AG09319 (cell line): ENCODE data around the gene LRRC4C.

Source experiments
- DNase-seq: peaks from one replicate; pipeline ENCODE4 v3.0.0-alpha.2; 2010; ENCODE audit warnings: low read depth; ENCODE audit errors: extremely low read depth
- TF ChIP-seq, protein P1 (sequence below): IDR thresholded peaks from 2 replicates; pipeline ENCODE4 v1.5.1; 2011; ENCODE audit warnings: low read depth, mild to moderate bottlenecking, inconsistent platforms, low read length, moderate library complexity

The LRRC4C gene

DNA sequence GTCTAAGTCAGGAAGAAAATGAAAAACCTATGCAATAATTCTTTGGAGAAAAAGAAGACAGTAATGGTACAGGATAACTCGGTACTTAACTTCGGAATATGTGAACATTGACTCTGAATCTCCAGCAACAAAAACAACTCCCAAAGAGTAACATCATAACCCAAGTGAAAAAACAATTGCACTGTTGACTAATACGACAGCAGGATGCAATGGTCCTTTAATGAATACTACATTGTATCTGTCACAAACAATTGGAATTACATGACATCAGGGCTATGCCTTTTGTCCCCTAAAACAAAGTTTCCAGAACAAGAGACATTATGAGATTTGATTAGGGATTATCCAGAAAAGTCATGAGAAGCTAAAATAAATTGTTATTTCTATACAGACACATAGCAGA lies 1065.9 kb downstream of the LRRC4C start:
- TF ChIP-seq, protein P1, sequence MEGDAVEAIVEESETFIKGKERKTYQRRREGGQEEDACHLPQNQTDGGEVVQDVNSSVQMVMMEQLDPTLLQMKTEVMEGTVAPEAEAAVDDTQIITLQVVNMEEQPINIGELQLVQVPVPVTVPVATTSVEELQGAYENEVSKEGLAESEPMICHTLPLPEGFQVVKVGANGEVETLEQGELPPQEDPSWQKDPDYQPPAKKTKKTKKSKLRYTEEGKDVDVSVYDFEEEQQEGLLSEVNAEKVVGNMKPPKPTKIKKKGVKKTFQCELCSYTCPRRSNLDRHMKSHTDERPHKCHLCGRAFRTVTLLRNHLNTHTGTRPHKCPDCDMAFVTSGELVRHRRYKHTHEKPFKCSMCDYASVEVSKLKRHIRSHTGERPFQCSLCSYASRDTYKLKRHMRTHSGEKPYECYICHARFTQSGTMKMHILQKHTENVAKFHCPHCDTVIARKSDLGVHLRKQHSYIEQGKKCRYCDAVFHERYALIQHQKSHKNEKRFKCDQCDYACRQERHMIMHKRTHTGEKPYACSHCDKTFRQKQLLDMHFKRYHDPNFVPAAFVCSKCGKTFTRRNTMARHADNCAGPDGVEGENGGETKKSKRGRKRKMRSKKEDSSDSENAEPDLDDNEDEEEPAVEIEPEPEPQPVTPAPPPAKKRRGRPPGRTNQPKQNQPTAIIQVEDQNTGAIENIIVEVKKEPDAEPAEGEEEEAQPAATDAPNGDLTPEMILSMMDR: no peak
- DNase-seq: no peak

DNA sequence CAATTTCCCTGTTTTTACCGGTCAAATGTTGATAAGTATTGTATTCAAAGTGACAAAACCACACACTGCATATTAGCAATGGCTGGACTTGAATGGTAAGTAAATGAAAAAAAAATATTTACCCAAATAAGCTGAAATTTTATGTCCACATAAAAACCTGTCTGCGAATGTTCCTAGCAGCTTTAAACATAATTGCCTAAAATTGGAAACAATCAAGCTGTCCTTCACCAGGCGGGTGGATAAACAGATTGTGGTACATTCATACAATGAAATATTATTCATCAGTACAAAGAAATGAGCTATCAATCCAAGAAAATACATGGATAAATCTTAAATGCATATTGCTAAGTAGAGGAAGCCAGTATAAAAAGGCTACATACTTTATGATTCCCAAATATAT lies 1067.8 kb downstream of the LRRC4C start:
- no peak for DNase-seq

GRCh38 chr11:40388097-40388818 lies 1071.2 kb downstream of the LRRC4C start:
- TF ChIP-seq, protein P1: no peak
- peak; percentile 12 for DNase-seq

More for the DNA sequence above, 1067.8 kb downstream of the LRRC4C start:
- TF ChIP-seq, protein P1: no peak

- DNase-seq: no peak
- TF ChIP-seq, protein P1: no peak
These were observed 1072.0 kb downstream of the LRRC4C start for GRCh38 chr11:40387240-40387980.

DNA sequence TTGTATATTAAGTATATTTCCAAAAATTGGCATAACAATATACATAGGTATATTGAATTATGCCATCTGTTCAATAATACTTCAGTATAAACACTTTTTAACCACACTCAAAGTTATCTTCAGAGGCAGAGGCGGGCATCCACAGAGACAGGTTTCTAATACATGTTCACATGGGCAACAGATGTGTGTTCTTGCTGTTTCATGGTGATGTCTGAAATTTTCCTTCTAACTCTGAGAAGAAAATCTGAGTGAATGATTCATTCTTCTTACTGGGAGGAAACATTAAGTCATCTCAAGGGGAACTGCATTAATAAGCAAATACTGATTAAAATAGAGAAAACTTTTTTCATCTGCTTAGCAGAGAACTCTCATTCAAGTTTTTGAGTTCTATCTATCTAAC lies 1074.5 kb downstream of the LRRC4C start:
- TF ChIP-seq, protein P1: no peak
- DNase-seq: peak; percentile 44

DNA sequence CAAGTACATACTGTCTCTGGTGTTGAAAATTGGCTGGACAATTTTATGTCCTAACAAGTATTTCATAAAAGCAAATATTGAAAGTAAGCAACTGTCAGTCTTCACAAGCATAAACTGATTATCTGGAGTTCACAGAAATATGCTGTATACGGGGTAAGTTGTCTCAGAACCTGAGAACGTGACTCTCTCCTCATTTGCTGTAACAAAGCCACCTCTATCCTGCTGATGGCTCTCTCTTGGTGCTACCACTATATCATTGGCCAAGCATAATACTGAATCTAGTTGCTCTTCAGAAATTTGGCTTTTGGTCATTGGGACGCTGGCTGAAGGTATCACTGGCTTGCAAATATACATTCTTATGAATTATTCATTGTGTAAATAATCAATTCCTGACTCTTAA lies 1078.0 kb downstream of the LRRC4C start:
- no peak for DNase-seq
- TF ChIP-seq, protein P1: no peak

DNA sequence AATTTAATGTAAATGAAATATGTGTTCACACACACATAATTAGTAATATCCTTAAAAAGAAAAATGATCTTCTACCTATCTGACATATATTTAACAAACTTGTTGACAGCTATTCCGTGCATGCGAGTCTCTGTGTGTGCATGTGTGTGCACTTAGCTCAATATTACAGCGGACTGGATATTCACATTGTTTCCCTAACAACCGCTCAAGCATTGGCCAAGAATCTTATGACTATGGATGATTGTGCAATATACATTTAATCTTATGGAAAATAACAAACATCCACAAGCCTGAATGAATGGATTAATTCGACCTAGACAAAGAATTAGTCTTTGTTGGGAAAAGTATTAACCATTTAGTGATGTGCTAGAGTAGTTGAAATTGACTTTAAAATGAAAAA lies 1078.6 kb downstream of the LRRC4C start:
- TF ChIP-seq, protein P1: no peak
- DNase-seq: no peak
